Measurements from ENCODE around the gene TIAM1. TPM values are rescaled to one million over a fixed set of nuclear protein-coding genes. Genes with fewer than 3 reads are reported as not detected.

TIAM1 gene
- total and polyA plus RNA-seq, 2 of the 8 experiments (the other 6 are each of a cell fraction or from before 2014, with no cell fraction given) = 10.1 to 30.7 TPM

- Histone ChIP-seq H3K14ac (ENCODE audit: insufficient read length) (no peak overlapping the region), H2BK5ac (ENCODE audit: low read depth, low read length) (no peak overlapping the region), H4K91ac (replicated peaks; ENCODE audit: insufficient read length, low read length) (no peak overlapping the region), H3K9me3 (ENCODE audit: insufficient read depth in 2 of 2, low read depth in 1 of 2, low read length in 1 of 2) (no peaks in the 10 kb centered on the region), H4K5ac (ENCODE audit: insufficient read length, low read depth, low read length) (no peak overlapping the region), H3K9ac (replicated peaks in 1 of 4; ENCODE audit: extremely low read depth in 1 of 4, low read depth in 3 of 4, low read length in 3 of 4) (no peak overlapping the region), H3K36me3 (ENCODE audit: control insufficient read depth in 2 of 4, insufficient read depth in 4 of 4, low read length in 3 of 4) (no peaks in the 10 kb centered on the region; a peak in 1 of 8 replicates), H4K8ac (ENCODE audit: extremely low read depth, insufficient read depth, low read length) (no peak overlapping the region), H3K27ac (ENCODE audit: low read depth, low read length) (no peak overlapping the region), H3K23me2 (ENCODE audit: low read depth, low read length) (no peaks in the 10 kb centered on the region), H3K4me2 (ENCODE audit: insufficient read depth in 1 of 2, low read depth in 2 of 2, low read length in 2 of 2) (no peak overlapping the region), H3K27me3 (replicated peaks in 1 of 4; ENCODE audit: control insufficient read depth in 3 of 4, extremely low read depth in 1 of 4, insufficient read depth in 3 of 4, low read length in 3 of 4) (no peaks in the 10 kb centered on the region), H2AFZ (ENCODE audit: low read length) (no peak overlapping the region), H4K20me1 (replicated peaks in 1 of 2; ENCODE audit: control insufficient read depth in 1 of 2, insufficient read depth in 2 of 2, low read length in 2 of 2) (no peaks in the 10 kb centered on the region), H3K56ac (replicated peaks; ENCODE audit: insufficient read length, low read depth, low read length) (no peak overlapping the region), H3K79me1 (ENCODE audit: low read depth, low read length) (peaks cover 2% of the 10 kb centered on the region; the same call in 1 of the 2 replicates), H2BK120ac (replicated peaks; ENCODE audit: low read depth, low read length) (no peak overlapping the region), H2AK5ac (ENCODE audit: low read depth, low read length) (no peak overlapping the region), H3K4ac (replicated peaks; ENCODE audit: insufficient read length, low read depth, low read length) (no peak overlapping the region), H3K23ac (ENCODE audit: insufficient read length) (no peak overlapping the region), H3K4me3 (ENCODE audit: extremely low read depth in 1 of 4, insufficient read depth in 2 of 4, low read depth in 3 of 4, low read length in 4 of 4) (no peak overlapping the region), H2BK15ac (ENCODE audit: low read length) (no peak overlapping the region), H2BK12ac (ENCODE audit: low read depth, low read length) (no peak overlapping the region), H2BK20ac (ENCODE audit: low read length) (no peak overlapping the region), H3K79me2 (ENCODE audit: control insufficient read depth in 1 of 2, insufficient read depth in 2 of 2, low read length in 2 of 2) (no peaks in the 10 kb centered on the region), H3K4me1 (replicated peaks in 1 of 4; ENCODE audit: control insufficient read depth in 3 of 4, insufficient read depth in 4 of 4, low read length in 3 of 4) (no peaks in the 10 kb centered on the region; a peak in 1 of 7 replicates), H3K18ac (ENCODE audit: extremely low read depth, low read length) (no peak overlapping the region)
- TF ChIP-seq POLR2AphosphoS5 (IDR thresholded peaks at IDR 0.05; ENCODE audit: low read depth, low read length) (no peak), KDM5A (IDR thresholded peaks at IDR 0.05; ENCODE audit: low read length) (no peak), GTF2F1 (IDR thresholded peaks at IDR 0.05; ENCODE audit: borderline replicate concordance, low read depth, low read length) (no peak), SUZ12 (IDR thresholded peaks at IDR 0.05; ENCODE audit: low read length) (no peak), CEBPB (IDR thresholded peaks at IDR 0.05; ENCODE audit: low read depth, low read length) (no peak), BCL11A (IDR thresholded peaks at IDR 0.05; ENCODE audit: low read depth in 2 of 2, low read length in 2 of 2) (no peak), CTBP2 (IDR thresholded peaks at IDR 0.05; ENCODE audit: borderline replicate concordance, insufficient read depth, insufficient read length, low read length) (no peak), TEAD4 (IDR thresholded peaks at IDR 0.05; ENCODE audit: low read depth, low read length) (no peak)
- ChIA-PET POLR2A (ENCODE audit: partially characterized antibody) (no interaction called here), CTCF (ENCODE audit: partially characterized antibody) (interaction anchor here (0.9 to 1.1 kb wide), 3 partner anchors 13 to 76 kb away, joined by 3 read pairs; no protein-coding TSS in a partner anchor)
- FAIRE-seq (no peak), DNase-seq (ENCODE audit: low read depth in 1 of 2, low spot score in 2 of 2) (no peak)
- WGBS, 2 experiments (ENCODE audit: extremely low coverage in 1 of 2, insufficient coverage in 1 of 2, insufficient read length in 1 of 2, insufficient replicate concordance in 2 of 2, low coverage in 1 of 2, low lambda C conversion rate in 2 of 2, missing lambda C conversion rate in 1 of 2) = 91% methylated on average over 18 of the region's 18 CpGs; no CpG with 5 or more reads in 1 of the 2 experiments
Observed at GRCh38 chr21:31266241-31266640, 77.8 kb downstream of the TIAM1 start.
